GM12865 (cell line): ENCODE measurements around the gene ZNF488.

Source experiments
- DNase-seq: peaks from one replicate; pipeline ENCODE4 v3.0.0; 2010; ENCODE audit warnings: low read depth
- H3K4me3 ChIP-seq: 2 replicates; pipeline ENCODE4 v1.5.1; 2011; ENCODE audit warnings: mild to moderate bottlenecking, low read depth, low read length, control low read depth
- CTCF ChIP-seq: IDR thresholded peaks from 2 replicates; pipeline ENCODE4 v1.5.1; 2011; ENCODE audit warnings: low read length, control low read depth, low read depth, inconsistent platforms; ENCODE audit not compliant: insufficient read depth; ENCODE audit errors: missing control alignments

ZNF488 gene

GRCh38 chr10:47369251-47369894 is 14.7 kb downstream of the ZNF488 start:
- H3K4me3 ChIP-seq = no peak overlapping the region
- TF ChIP-seq CTCF = no peak
- DNase-seq = no peak

GRCh38 chr10:47368431-47369180 is 15.5 kb downstream of the ZNF488 start:
- DNase-seq = no peak
- TF ChIP-seq CTCF = no peak
- no peak overlapping the region for H3K4me3 ChIP-seq

GRCh38 chr10:47367646-47368045 is 16.4 kb downstream of the ZNF488 start:
- no peak for TF ChIP-seq CTCF
- no peak overlapping the region for H3K4me3 ChIP-seq
- DNase-seq = no peak

- no peak overlapping the region for H3K4me3 ChIP-seq
- no peak for DNase-seq
- TF ChIP-seq CTCF = no peak
Measured at GRCh38 chr10:47366731-47367460, 17.2 kb downstream of the ZNF488 start.

GRCh38 chr10:47366181-47366631 is 17.9 kb downstream of the ZNF488 start:
- DNase-seq = no peak
- TF ChIP-seq CTCF = no peak
- H3K4me3 ChIP-seq = no peak overlapping the region

- DNase-seq = no peak
- no peak for TF ChIP-seq CTCF
- no peak overlapping the region for H3K4me3 ChIP-seq
Measured at GRCh38 chr10:47365431-47366180, 18.5 kb downstream of the ZNF488 start.
